Neural progenitor cell (in vitro differentiated cells): ENCODE data around the gene ATXN1.

Experiments
- CTCF ChIP-seq: fragments of 200-600 bp; sonication (generic); IDR thresholded peaks from 2 replicates; pipeline ENCODE4 v1.5.1; 2017; ENCODE audit warnings: antibody characterized with exemption, mild to moderate bottlenecking
- EZH2phosphoT487 ChIP-seq: fragments of 200-600 bp; sonication (generic); IDR thresholded peaks from 2 replicates; pipeline ENCODE4 v1.6.1; 2017; ENCODE audit warnings: antibody characterized with exemption

GRCh38 chr6:16644540-16645250 lies 116.6 kb downstream of the ATXN1 start:
- no peak for TF ChIP-seq CTCF
- TF ChIP-seq EZH2phosphoT487: no peak
